Endothelial cell of umbilical vein (primary cell): ENCODE measurements around the gene PRKD1. TPM values are rescaled to one million over a fixed set of nuclear protein-coding genes. Genes with fewer than 3 reads are reported as not detected.

Experiments
- BruUV-seq: library from RNA; stranded (reverse); fragments of 400-500 nt; replicated peaks from 2 replicates; lab custom pipeline; 2021; lab: Mats Ljungman, UMichigan
- CTCF ChIA-PET: fragments of 300-600, 350-600 bp; sonication (Branson Sonifier 250); formaldehyde crosslinking; loops from one replicate; lab custom pipeline; 2021; ENCODE audit warnings: antibody characterized with exemption, inconsistent platforms; lab: Charles Lee
- POLR2A ChIA-PET: fragments of 300-600, 350-600 bp; sonication (Branson Sonifier 250); formaldehyde crosslinking; loops from one replicate; lab custom pipeline; 2021; ENCODE audit warnings: antibody characterized with exemption, inconsistent platforms; lab: Charles Lee
- DNase-seq: peaks from one replicate; pipeline ENCODE4 v3.0.0-alpha.2; 2011; ENCODE audit warnings: low read depth, low spot score
- FAIRE-seq: peaks from 2 replicates; lab custom pipeline; 2011; peaks lifted over from hg19 to GRCh38; lab: Jason Lieb, UNC
- H2AFZ ChIP-seq: 2 replicates; pipeline ENCODE4 v1.6.0; 2012; ENCODE audit warnings: low read depth, low read length, control low read depth, inconsistent platforms
- H3K27ac ChIP-seq: 2 replicates; pipeline ENCODE4 v1.5.1; 2011; ENCODE audit warnings: low read depth, mild to moderate bottlenecking, control low read depth, low read length, moderate library complexity; ENCODE audit not compliant: insufficient read depth
- H3K27me3 ChIP-seq, 2 experiments: 2 replicates each; pipeline versions ENCODE4 v1.6.0 to v1.6.1; 2011; ENCODE audit warnings: low read length in 2 of 2, mixed read lengths in 1 of 2; ENCODE audit not compliant: control insufficient read depth in 2 of 2, insufficient read depth in 2 of 2
- H3K36me3 ChIP-seq, 2 experiments: 2 replicates in 1 of 2; 3 replicates in 1 of 2; pipeline ENCODE4 v1.5.1; 2011; ENCODE audit warnings: low read length in 2 of 2, mild to moderate bottlenecking in 1 of 2, moderate library complexity in 1 of 2; ENCODE audit not compliant: control insufficient read depth in 2 of 2, insufficient read depth in 2 of 2; ENCODE audit errors: extremely low read depth in 1 of 2
- H3K4me1 ChIP-seq: 3 replicates; pipeline ENCODE4 v1.5.1; 2011; ENCODE audit warnings: mild to moderate bottlenecking, low read length; ENCODE audit not compliant: control insufficient read depth, insufficient read depth; ENCODE audit errors: extremely low read depth
- H3K4me2 ChIP-seq: 2 replicates; pipeline ENCODE4 v1.6.1; 2011; ENCODE audit warnings: low read length, control low read depth, mixed read lengths; ENCODE audit not compliant: insufficient read depth
- H3K4me3 ChIP-seq, 3 experiments: fragments of 200-600 bp in 1 of 3; sonication (generic), shearing (Covaris generic) in 1 of 3; replicated peaks in 1 of 3; 2 replicates each; pipeline ENCODE4 v1.5.1; 2011 to 2016; ENCODE audit warnings: control low read depth in 3 of 3, low read length in 3 of 3, mild to moderate bottlenecking in 2 of 3, inconsistent platforms in 1 of 3, low read depth in 1 of 3, moderate library complexity in 1 of 3; ENCODE audit not compliant: insufficient read depth in 1 of 3
- H3K79me2 ChIP-seq: 2 replicates; pipeline ENCODE4 v1.6.0; 2012; ENCODE audit warnings: low read length, inconsistent platforms; ENCODE audit not compliant: control insufficient read depth, insufficient read depth
- H3K9ac ChIP-seq: replicated peaks from 2 replicates; pipeline ENCODE3; 2011; ENCODE audit warnings: low read length, control low read depth; ENCODE audit not compliant: insufficient read depth; ENCODE audit errors: extremely low read depth
- H3K9me1 ChIP-seq: replicated peaks from 3 replicates; pipeline ENCODE4 v1.6.0; 2011; ENCODE audit warnings: mild to moderate bottlenecking, low read length; ENCODE audit not compliant: control insufficient read depth, insufficient read depth; ENCODE audit errors: extremely low read depth
- H3K9me3 ChIP-seq: replicated peaks from 2 replicates; pipeline ENCODE4 v1.5.1; 2012; ENCODE audit warnings: low read length, inconsistent platforms; ENCODE audit not compliant: control insufficient read depth, insufficient read depth
- H4K20me1 ChIP-seq: replicated peaks from 2 replicates; pipeline ENCODE3; 2011; ENCODE audit warnings: mild to moderate bottlenecking, low read length; ENCODE audit not compliant: control insufficient read depth, insufficient read depth; ENCODE audit errors: extremely low read depth
- CTCF ChIP-seq, 2 donors: IDR thresholded peaks; 1 replicate in 1 of 2; 2 replicates in 1 of 2; pipeline ENCODE4 v1.5.1; 2011; ENCODE audit warnings: low read length in 2 of 2, mild to moderate bottlenecking in 2 of 2, moderate library complexity in 2 of 2, control low read depth in 1 of 2, inconsistent platforms in 1 of 2, low read depth in 1 of 2; ENCODE audit not compliant: insufficient read depth in 1 of 2; ENCODE audit errors: extremely low read depth in 1 of 2
- EZH2 ChIP-seq: IDR thresholded peaks from 2 replicates; pipeline ENCODE4 v1.6.1; 2012; ENCODE audit warnings: borderline replicate concordance, low read depth, mild to moderate bottlenecking, moderate library complexity, low read length, inconsistent platforms; ENCODE audit not compliant: severe bottlenecking
- FOS ChIP-seq: IDR thresholded peaks from 2 replicates; pipeline ENCODE4 v1.6.1; 2011; ENCODE audit warnings: mild to moderate bottlenecking, low read length, moderate library complexity, borderline replicate concordance; ENCODE audit not compliant: insufficient read depth
- GATA2 ChIP-seq: IDR thresholded peaks from 2 replicates; pipeline ENCODE4 v1.7.0; 2011; ENCODE audit warnings: low read depth, mild to moderate bottlenecking, moderate library complexity, mixed read lengths, low read length; ENCODE audit not compliant: insufficient read length, insufficient read depth
- JUN ChIP-seq: IDR thresholded peaks from 2 replicates; pipeline ENCODE4 v1.6.1; 2011; ENCODE audit warnings: borderline replicate concordance, low read depth; ENCODE audit not compliant: insufficient read length, insufficient read depth
- MYC ChIP-seq: IDR thresholded peaks from one replicate; pipeline ENCODE4 v1.6.1; 2011; ENCODE audit warnings: mild to moderate bottlenecking, low read depth, low read length
- POLR2A ChIP-seq: IDR thresholded peaks from 2 replicates; pipeline ENCODE4 v1.6.1; 2012; ENCODE audit warnings: low read depth, mild to moderate bottlenecking, control low read depth, low read length
- POLR2AphosphoS5 ChIP-seq: IDR thresholded peaks from 2 replicates; pipeline ENCODE4 v1.6.1; 2012; ENCODE audit warnings: low read depth, mild to moderate bottlenecking, control low read depth, low read length, moderate library complexity; ENCODE audit not compliant: insufficient read depth
- dilution Hi-C: fragments of 300-500 bp; cut with MboI; formaldehyde crosslinking; loops from one replicate; pipeline ENCODE4 v1.15.0; 2019; ENCODE audit warnings: low sequenced_read_pairs; ENCODE audit not compliant: extremely low pct_ligation_motif_present
- intact Hi-C: fragments of 100-400 bp; cut with micrococcal nuclease; formaldehyde crosslinking; loops from one replicate; pipeline ENCODE4 v1.10.0; 2022
- polyA plus RNA-seq, 4 experiments: library from polyadenylated mRNA; depleted of rRNA in 3 of 4; stranded (reverse) in 3 of 4; unstranded in 1 of 4; fragments of >200 nt; gene quantifications; 2 replicates each; pipeline versions ENCODE4 v1.2.1 to v1.2.3, GENCODE V29; 2011 to 2012; ENCODE audit warnings: missing spikeins in 1 of 4
- total RNA-seq: library from RNA; stranded (reverse); gene quantifications from 2 replicates; pipeline ENCODE4 v1.2.3, GENCODE V29; 2021
- TF ChIP-seq, protein P1 (sequence below): IDR thresholded peaks from 2 replicates; pipeline ENCODE4 v1.6.1; 2011; ENCODE audit not compliant: insufficient read depth, insufficient read length

The PRKD1 gene
- total and polyA plus RNA-seq, 2 donors (not counting 3 experiments of a cell fraction or from before 2014, with no cell fraction given) = 3.9 to 10.9 TPM

DNA sequence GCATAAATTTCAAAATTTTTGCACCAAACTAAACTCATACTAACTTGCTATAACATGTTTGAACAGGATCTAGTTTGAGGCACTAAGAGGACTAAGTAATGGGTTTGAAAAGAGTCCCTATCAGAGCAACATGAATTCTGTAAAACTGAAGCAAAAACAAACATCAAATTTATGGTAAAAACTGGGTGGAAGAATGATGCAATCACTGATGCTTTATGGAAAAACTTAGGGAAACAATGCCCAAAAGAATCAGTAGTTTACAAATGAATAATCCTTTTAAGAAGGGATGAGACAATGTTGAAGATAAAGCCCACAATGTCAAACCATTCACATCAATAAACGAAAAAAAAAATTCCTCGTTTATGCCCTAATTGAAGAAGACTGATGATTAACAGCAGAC, 88.9 kb downstream of the PRKD1 start:
- POLR2A ChIA-PET = no interaction called here
- DNase-seq (no peak), FAIRE-seq (no peak)
- Histone ChIP-seq H3K4me1 (no peaks in the 10 kb centered on the region), H3K36me3 (no peaks in the 10 kb centered on the region), H3K4me2 (no peak overlapping the region), H3K4me3 (no peak overlapping the region), H3K27me3 (no peaks in the 10 kb centered on the region), H3K27ac (no peak overlapping the region), H3K79me2 (no peaks in the 10 kb centered on the region), H3K9me3 (peaks cover 4% of the 10 kb centered on the region), H3K9me1 (no peaks in the 10 kb centered on the region), H3K9ac (no peak overlapping the region), H2AFZ (no peak overlapping the region), H4K20me1 (no peaks in the 10 kb centered on the region)
- intact Hi-C loops (no loop called here), dilution Hi-C loops (no loop called here)
- TF ChIP-seq MYC (no peak), CTCF (IDR thresholded peaks at IDR 0.05; ENCODE audit: extremely low read depth in 1 of 2, insufficient read depth in 1 of 2, low read depth in 1 of 2, low read length in 2 of 2) (no peak), FOS (no peak), POLR2AphosphoS5 (no peak), JUN (no peak), EZH2 (no peak), GATA2 (no peak), POLR2A (no peak)
- TF ChIP-seq, protein P1, sequence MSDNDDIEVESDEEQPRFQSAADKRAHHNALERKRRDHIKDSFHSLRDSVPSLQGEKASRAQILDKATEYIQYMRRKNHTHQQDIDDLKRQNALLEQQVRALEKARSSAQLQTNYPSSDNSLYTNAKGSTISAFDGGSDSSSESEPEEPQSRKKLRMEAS = no peak
- BruUV-seq = no TSS peak
- CTCF ChIA-PET = no interaction called here
